ENCODE measurements around the gene ESCO1.
"Not testable (repeated sequence)": the region's sequence is repeated elsewhere in the genome, so short reads cannot be mapped to it uniquely, and the experiment has no call there.

The ESCO1 gene, protein sequence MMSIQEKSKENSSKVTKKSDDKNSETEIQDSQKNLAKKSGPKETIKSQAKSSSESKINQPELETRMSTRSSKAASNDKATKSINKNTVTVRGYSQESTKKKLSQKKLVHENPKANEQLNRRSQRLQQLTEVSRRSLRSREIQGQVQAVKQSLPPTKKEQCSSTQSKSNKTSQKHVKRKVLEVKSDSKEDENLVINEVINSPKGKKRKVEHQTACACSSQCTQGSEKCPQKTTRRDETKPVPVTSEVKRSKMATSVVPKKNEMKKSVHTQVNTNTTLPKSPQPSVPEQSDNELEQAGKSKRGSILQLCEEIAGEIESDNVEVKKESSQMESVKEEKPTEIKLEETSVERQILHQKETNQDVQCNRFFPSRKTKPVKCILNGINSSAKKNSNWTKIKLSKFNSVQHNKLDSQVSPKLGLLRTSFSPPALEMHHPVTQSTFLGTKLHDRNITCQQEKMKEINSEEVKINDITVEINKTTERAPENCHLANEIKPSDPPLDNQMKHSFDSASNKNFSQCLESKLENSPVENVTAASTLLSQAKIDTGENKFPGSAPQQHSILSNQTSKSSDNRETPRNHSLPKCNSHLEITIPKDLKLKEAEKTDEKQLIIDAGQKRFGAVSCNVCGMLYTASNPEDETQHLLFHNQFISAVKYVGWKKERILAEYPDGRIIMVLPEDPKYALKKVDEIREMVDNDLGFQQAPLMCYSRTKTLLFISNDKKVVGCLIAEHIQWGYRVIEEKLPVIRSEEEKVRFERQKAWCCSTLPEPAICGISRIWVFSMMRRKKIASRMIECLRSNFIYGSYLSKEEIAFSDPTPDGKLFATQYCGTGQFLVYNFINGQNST

GRCh38 chr18:21600526-21601410, at the start of gene ESCO1:
TSS of gene ESCO1 (minus strand) at chr18:21600704. CDS start at chr18:21574843, 25,861 bp downstream.
- peak; percentile 84 to 86 for DNase-seq (ENCODE audit: extremely low read depth in 1 of 2, low read depth in 1 of 2)

GRCh38 chr18:21640375-21640774, 39.9 kb upstream of the ESCO1 start:
- not testable (repeated sequence) for DNase-seq (ENCODE audit: extremely low read depth in 1 of 2, low read depth in 1 of 2)

DNA sequence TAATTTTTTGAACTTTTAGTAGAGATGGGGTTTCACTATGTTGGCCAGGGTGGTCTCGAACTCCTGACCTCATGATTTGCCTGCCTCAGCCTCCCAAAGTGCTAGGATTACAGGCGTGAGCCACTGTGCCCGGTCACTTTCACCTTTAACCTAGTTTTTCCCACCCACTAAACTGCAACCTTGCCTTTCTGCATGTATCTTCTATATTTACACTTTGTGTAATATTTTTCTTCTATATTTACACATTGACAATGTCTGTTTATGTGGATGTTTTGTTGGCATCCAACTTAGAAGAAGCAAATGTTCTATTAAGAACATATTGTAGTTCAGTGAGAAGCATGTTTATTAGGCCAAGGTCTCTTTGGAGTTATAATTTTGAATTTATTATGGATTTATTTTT, 38.3 kb upstream of the ESCO1 start:
- no peak for DNase-seq (ENCODE audit: extremely low read depth in 1 of 2, low read depth in 1 of 2)

- no peak for DNase-seq (ENCODE audit: extremely low read depth in 1 of 2, low read depth in 1 of 2)
Observed at GRCh38 chr18:21636769-21637168, 36.3 kb upstream of the ESCO1 start.

DNA sequence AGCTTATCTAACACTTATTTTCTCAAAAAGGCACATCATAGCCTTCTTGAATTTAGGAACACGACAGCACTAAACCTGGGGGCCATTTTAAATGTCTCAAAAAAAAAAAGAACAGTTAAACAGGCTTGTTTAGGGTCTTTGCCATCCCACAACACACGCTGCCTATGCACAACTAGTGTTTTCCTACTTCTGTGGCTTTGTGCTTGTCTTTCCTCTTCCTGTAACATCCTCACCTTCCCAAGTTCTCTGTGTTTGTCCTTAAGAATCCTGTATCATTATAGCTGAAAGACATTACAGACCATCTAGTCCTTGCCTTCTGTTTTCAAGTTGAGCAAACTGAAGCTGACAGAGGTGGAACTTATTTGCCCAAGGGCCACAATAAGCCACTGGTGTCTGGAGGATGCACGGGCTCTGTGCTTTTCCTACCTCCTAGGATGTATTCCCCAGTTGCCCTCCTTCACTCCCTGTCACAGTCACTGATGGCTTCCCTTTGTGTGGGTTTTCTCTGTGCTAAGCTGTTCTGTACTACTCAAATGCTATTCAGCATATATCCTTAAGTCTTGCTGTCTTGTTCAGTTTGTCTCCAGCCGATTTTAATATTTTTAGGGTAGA, 34.2 kb upstream of the ESCO1 start:
- no peak for DNase-seq (ENCODE audit: extremely low read depth in 1 of 2, low read depth in 1 of 2)

- DNase-seq (ENCODE audit: extremely low read depth in 1 of 2, low read depth in 1 of 2) = no peak
Observed at GRCh38 chr18:21632393-21632792, 31.9 kb upstream of the ESCO1 start.

GRCh38 chr18:21629089-21629832, 28.8 kb upstream of the ESCO1 start:
- no peak for DNase-seq (ENCODE audit: extremely low read depth in 1 of 2, low read depth in 1 of 2)

GRCh38 chr18:21621640-21622039, 21.1 kb upstream of the ESCO1 start:
- DNase-seq (ENCODE audit: extremely low read depth in 1 of 2, low read depth in 1 of 2) = not testable (repeated sequence)

DNA sequence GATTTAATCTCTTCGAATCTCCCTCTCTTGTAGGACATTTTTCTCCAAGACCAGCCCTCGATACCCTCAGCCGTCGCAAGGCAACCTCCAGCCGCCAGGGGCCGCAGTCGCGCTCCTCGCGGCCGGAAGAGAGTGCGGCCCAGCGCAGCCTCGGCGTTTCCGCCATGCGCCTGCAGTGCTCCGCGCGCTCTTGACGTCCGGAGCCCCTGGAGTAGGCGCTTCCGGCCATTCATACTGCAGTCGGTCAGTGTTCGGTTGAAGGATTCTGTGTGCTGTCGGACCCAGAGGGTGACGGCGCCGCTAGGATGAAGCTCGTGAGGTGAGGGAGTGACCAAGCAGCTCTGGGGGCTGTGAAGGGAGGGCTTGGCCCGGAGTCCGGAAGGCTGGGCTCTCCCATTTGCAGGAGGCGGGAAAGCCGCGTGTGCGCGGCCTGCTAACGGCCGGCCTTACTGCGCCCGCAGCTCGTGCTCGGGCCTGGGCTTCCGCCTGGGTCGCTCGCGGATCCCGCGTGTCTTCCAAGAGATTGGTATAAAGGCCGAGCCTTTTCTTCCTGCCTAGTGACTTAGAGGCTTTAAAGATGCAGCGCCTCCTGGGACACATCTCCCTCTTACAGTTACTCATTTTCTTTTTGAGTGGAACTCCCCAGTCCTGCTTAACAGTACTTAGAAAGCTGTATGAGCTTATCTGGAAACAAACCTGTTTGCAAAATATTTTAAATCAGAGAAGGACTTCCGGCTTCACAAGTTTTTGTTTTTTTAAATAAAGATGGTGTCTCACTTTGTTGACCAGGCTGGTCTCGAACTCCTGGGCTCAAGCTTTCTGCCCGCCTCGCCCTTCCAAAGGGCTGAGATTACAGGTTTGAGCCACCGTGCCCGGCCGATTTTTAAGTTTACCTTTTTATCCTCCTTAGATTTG, 11.9 kb upstream of the ESCO1 start, which contains the start of gene SNRPD1:
Gene SNRPD1, plus strand, starts transcription at position 190 of the 915 bp plus-strand sequence. Its CDS starts 116 bp downstream, at position 306.
- peak; percentile 50 to 81 for DNase-seq (ENCODE audit: extremely low read depth in 1 of 2, low read depth in 1 of 2)

DNA sequence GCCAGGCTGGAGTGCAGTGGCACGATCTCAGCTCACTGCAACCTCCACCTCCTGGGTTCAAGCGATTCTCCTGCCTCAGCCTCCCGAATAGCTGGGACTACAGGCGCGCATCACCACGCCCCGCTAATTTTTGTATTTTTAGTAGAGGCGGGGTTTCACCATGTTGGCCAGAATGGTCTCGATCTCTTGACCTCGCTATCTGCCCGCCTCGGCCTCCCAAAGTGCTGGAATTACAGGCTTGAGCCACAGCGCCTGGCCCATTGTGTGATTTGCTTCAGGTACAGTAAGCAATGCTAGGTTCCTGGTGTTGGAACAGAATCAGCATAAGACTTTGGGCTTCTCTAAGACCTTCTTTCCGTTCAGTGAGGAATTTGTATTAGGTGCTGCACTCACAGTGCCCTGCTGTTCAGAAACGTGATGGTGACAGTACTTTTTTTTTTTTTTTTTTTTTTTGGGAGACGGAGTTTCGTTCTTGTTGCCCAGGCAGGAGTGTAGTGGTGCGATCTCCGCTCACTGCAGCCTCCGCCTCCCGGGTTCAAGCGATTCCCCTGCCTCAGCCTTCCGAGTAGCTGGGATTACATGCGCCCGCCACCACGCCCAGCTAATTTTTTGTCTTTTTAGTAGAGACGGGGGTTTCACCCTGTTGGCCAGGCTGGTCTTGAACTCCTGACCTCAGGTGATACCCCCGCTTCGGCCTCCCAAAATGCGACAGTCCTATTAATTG, 11.1 kb upstream of the ESCO1 start:
- not testable (repeated sequence) for DNase-seq (ENCODE audit: extremely low read depth in 1 of 2, low read depth in 1 of 2)

GRCh38 chr18:21605213-21605612, 4.7 kb upstream of the ESCO1 start:
- DNase-seq (ENCODE audit: extremely low read depth in 1 of 2, low read depth in 1 of 2) = no peak

DNA sequence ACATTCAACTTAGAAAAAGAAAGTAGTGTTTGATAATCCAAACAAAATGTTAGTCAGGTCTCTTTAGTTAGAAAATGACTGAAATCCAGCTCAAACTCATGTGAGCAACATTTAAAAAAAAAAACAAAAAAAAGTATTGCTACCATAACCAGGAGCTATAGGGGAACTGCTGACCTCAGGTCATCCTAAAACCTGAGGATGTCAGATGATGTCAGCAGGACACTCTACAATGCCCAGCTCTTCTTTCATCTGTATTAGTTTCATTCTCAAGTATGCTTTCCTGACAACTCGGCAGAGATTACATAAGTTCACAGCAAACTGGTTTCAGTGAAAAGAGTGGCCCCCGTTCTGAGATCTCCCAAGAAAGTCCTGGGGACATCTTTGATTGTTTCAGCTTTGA, 4.2 kb upstream of the ESCO1 start:
- DNase-seq (ENCODE audit: extremely low read depth in 1 of 2, low read depth in 1 of 2) = no peak

GRCh38 chr18:21602299-21602587, 1.7 kb upstream of the ESCO1 start:
- no peak for DNase-seq (ENCODE audit: extremely low read depth in 1 of 2, low read depth in 1 of 2)

GRCh38 chr18:21599585-21600525, 649 bp downstream of the ESCO1 start:
- DNase-seq (ENCODE audit: extremely low read depth in 1 of 2, low read depth in 1 of 2) = no peak

GRCh38 chr18:21598726-21599584, 1.5 kb downstream of the ESCO1 start:
- no peak for DNase-seq (ENCODE audit: extremely low read depth in 1 of 2, low read depth in 1 of 2)

DNA sequence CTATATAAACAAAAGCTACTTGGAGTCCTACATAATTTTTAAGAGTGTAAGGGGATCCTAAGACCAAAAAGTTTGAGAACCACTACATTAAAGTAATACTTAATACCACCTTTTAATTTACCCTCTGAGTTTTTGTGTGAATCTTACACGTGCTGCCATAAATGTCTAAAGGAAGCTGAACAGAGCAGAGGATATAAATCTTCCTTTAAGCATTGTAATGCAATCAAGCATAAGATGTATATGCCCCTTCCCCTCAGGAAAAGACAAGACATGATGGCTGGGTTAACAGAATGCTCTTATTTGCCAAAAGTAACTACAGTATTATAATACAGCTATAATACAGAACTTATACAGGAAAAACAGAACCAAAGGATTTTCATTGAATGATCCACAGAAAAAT, 2.9 kb downstream of the ESCO1 start:
- DNase-seq (ENCODE audit: extremely low read depth in 1 of 2, low read depth in 1 of 2) = no peak
